Suprapubic skin (tissue), 4 donors: Measurements from ENCODE around the gene MRNIP.

Experiments used
- POLR2A ChIP-seq, 2 donors: fragments of 450-650 bp; IDR thresholded peaks; one replicate each; pipeline ENCODE4 v1.6.1; 2017; ENCODE audit warnings: antibody characterized with exemption in 2 of 2, mild to moderate bottlenecking in 2 of 2, moderate library complexity in 2 of 2
- POLR2AphosphoS5 ChIP-seq, 3 donors: sonication (generic); formaldehyde crosslinking; IDR thresholded peaks; one replicate each; pipeline ENCODE4 v1.6.1; 2017; ENCODE audit warnings: antibody characterized with exemption in 3 of 3
- TF ChIP-seq, protein P1 (sequence below), 2 donors: fragments of 200-600 bp in 1 of 2; fragments of 450-650 bp in 1 of 2; sonication (generic) in 1 of 2; IDR thresholded peaks; one replicate each; pipeline ENCODE4 v1.5.1; 2016 to 2019; ENCODE audit warnings: antibody characterized with exemption in 2 of 2, mild to moderate bottlenecking in 1 of 2, moderate library complexity in 1 of 2

GRCh38 chr5:179860301-179860700 lies 1.7 kb upstream of the MRNIP start:
- TF ChIP-seq, protein P1, sequence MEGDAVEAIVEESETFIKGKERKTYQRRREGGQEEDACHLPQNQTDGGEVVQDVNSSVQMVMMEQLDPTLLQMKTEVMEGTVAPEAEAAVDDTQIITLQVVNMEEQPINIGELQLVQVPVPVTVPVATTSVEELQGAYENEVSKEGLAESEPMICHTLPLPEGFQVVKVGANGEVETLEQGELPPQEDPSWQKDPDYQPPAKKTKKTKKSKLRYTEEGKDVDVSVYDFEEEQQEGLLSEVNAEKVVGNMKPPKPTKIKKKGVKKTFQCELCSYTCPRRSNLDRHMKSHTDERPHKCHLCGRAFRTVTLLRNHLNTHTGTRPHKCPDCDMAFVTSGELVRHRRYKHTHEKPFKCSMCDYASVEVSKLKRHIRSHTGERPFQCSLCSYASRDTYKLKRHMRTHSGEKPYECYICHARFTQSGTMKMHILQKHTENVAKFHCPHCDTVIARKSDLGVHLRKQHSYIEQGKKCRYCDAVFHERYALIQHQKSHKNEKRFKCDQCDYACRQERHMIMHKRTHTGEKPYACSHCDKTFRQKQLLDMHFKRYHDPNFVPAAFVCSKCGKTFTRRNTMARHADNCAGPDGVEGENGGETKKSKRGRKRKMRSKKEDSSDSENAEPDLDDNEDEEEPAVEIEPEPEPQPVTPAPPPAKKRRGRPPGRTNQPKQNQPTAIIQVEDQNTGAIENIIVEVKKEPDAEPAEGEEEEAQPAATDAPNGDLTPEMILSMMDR (IDR thresholded peaks at IDR 0.05): no peak
- TF ChIP-seq POLR2A (IDR thresholded peaks at IDR 0.05) (no peak), POLR2AphosphoS5 (IDR thresholded peaks at IDR 0.05) (no peak)
